RWPE2 (cell line): ENCODE measurements around the gene MMP27.

Experiments used
- ATAC-seq: fragments of 200-7000 bp; cut with Tn5 transposase; 3 replicates; pipeline ENCODE4 v1.9.1; 2021; ENCODE audit warnings: low read depth
- DNase-seq: peaks from one replicate; pipeline ENCODE4 v3.0.0-alpha.2; 2020; ENCODE audit warnings: low spot score
- H3K27ac ChIP-seq: fragments of 450-650 bp; 2 replicates; pipeline ENCODE4 v1.5.1; 2017; ENCODE audit warnings: mild to moderate bottlenecking; ENCODE audit not compliant: poor library complexity, severe bottlenecking
- H3K27me3 ChIP-seq: fragments of 250-450 bp; sonication (Bioruptor Pico); 2 replicates; pipeline ENCODE4 v1.5.1; 2021; ENCODE audit warnings: mild to moderate bottlenecking, moderate library complexity; ENCODE audit not compliant: insufficient read depth, poor library complexity, severe bottlenecking
- H3K36me3 ChIP-seq: fragments of 250-450 bp; sonication (Bioruptor Pico); 2 replicates; pipeline ENCODE4 v1.5.1; 2020; ENCODE audit warnings: low read depth, mild to moderate bottlenecking, moderate library complexity
- H3K4me1 ChIP-seq: fragments of 250-450 bp; sonication (Bioruptor Pico); 2 replicates; pipeline ENCODE4 v1.5.1; 2021; ENCODE audit warnings: mild to moderate bottlenecking, moderate library complexity; ENCODE audit not compliant: insufficient read depth, poor library complexity, severe bottlenecking
- H3K4me3 ChIP-seq: fragments of 250-450 bp; sonication (Bioruptor Pico); 2 replicates; pipeline ENCODE4 v1.5.1; 2021; ENCODE audit warnings: mild to moderate bottlenecking, moderate library complexity; ENCODE audit not compliant: severe bottlenecking
- H3K9me3 ChIP-seq: fragments of 250-450 bp; sonication (Bioruptor Pico); 2 replicates; pipeline ENCODE4 v1.5.1; 2021; ENCODE audit warnings: mild to moderate bottlenecking, moderate library complexity; ENCODE audit not compliant: severe bottlenecking
- TF ChIP-seq, protein P1 (sequence below): fragments of 450-650 bp; IDR thresholded peaks from one replicate; pipeline ENCODE4 v1.5.1; 2017; ENCODE audit warnings: mild to moderate bottlenecking, moderate library complexity; ENCODE audit not compliant: poor library complexity, severe bottlenecking

The MMP27 gene

DNA sequence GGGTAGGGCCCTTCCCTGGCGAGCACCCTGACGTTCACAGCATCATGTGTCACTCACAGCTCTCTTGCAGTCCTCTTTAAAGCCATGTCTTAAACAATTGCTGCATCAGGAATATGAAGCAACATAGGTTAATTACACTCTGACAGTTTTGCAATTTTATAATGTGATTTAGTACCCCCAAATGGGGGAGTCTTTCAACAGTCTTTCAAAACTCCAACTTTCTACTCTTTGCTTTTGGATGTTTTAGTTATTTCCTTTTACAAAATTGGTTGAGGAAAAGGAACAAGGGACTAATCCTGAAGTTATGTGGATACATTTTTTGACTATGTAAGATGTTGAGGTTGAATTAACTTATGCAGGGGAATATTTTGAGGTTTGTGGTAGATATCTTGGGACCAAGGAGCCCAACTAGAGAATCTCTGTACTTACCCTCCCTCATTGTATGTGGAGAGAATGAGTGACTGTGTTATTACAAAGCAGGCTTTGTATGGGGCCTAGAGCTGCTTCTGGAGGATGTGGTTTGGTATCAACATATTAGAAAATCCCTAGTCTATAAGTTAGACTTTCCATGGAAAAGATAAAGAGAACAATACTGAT lies 19.4 kb upstream of the MMP27 start, which contains the start of gene MMP8:
Gene MMP8 (minus strand): TSS at position 51 of the 597 bp plus-strand sequence. CDS start 99 bp downstream, outside the sequence.
- no peaks in the 10 kb centered on the region for H3K36me3 ChIP-seq
- H3K9me3 ChIP-seq = no peaks in the 10 kb centered on the region
- no peak within 1 kb of the TSS for H3K4me3 ChIP-seq
- TF ChIP-seq, protein P1, sequence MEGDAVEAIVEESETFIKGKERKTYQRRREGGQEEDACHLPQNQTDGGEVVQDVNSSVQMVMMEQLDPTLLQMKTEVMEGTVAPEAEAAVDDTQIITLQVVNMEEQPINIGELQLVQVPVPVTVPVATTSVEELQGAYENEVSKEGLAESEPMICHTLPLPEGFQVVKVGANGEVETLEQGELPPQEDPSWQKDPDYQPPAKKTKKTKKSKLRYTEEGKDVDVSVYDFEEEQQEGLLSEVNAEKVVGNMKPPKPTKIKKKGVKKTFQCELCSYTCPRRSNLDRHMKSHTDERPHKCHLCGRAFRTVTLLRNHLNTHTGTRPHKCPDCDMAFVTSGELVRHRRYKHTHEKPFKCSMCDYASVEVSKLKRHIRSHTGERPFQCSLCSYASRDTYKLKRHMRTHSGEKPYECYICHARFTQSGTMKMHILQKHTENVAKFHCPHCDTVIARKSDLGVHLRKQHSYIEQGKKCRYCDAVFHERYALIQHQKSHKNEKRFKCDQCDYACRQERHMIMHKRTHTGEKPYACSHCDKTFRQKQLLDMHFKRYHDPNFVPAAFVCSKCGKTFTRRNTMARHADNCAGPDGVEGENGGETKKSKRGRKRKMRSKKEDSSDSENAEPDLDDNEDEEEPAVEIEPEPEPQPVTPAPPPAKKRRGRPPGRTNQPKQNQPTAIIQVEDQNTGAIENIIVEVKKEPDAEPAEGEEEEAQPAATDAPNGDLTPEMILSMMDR = no peak
- no peak for ATAC-seq
- DNase-seq = no peak
- H3K27ac ChIP-seq = no peak within 1 kb of the TSS
- H3K4me1 ChIP-seq = peaks cover 8% of the 10 kb centered on the region
- no peaks in the 10 kb centered on the region for H3K27me3 ChIP-seq

DNA sequence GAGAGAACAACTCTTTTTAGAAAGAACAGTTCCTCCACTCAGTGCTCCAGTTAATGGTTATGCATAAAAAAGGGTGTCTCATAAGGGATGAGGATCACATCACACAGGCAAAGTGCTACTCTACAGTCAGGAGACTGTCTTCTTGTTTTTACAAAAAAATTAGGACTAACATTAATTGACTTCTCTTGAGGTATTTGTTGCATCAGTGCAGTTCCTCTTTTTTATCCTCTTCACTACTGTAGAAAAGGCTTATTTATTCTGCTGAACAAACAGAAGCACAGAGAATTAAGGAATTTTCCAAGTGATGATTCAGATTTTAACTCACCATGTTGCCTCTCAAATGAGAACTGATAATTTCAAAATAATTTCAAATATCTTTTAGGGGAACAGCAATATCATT lies 17.3 kb upstream of the MMP27 start:
- DNase-seq (no peak), ATAC-seq (no peak)
- TF ChIP-seq, protein P1 = no peak

DNA sequence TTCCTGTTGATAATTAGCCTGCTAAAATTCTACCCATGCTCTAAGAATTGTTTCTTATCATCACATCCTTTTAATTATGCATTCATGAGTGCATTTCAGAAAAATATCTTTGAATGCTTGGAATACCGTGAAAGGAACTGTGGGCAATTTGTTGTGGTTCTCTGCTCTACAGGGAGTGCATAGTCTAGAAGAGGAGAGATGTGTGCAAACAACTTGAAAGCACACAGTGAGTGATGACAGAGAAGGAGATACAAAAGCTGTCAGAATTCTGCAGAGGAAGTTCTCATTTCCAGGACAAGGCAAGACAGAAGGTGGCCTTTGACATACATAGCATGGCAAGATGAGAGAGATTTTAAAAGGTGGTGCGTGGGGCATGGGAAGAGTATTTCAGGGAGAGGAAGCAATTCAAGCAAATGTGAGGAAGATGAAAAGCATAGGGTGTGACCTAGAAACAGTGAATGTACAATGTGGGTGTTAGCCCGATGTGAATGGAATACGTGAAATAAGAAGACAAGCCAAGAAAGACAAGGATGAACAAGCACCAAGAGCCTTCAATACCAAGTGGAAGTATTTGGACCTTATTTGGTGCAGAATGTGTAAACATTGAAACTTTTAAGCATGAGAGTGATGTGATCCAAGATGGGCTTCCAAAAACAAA lies 14.2 kb upstream of the MMP27 start:
- H3K4me3 ChIP-seq = no peak overlapping the region
- H3K9me3 ChIP-seq = no peaks in the 10 kb centered on the region
- H3K27me3 ChIP-seq = no peaks in the 10 kb centered on the region
- H3K36me3 ChIP-seq = no peaks in the 10 kb centered on the region
- H3K4me1 ChIP-seq = no peaks in the 10 kb centered on the region
- ATAC-seq (no peak), DNase-seq (no peak)
- H3K27ac ChIP-seq = no peak overlapping the region
- TF ChIP-seq, protein P1 = no peak

More for the DNA sequence above, 17.3 kb upstream of the MMP27 start:
- Histone ChIP-seq H3K4me1 (peaks cover 4% of the 10 kb centered on the region), H3K27me3 (no peaks in the 10 kb centered on the region), H3K4me3 (no peak overlapping the region), H3K36me3 (no peaks in the 10 kb centered on the region), H3K9me3 (no peaks in the 10 kb centered on the region), H3K27ac (no peak overlapping the region)

DNA sequence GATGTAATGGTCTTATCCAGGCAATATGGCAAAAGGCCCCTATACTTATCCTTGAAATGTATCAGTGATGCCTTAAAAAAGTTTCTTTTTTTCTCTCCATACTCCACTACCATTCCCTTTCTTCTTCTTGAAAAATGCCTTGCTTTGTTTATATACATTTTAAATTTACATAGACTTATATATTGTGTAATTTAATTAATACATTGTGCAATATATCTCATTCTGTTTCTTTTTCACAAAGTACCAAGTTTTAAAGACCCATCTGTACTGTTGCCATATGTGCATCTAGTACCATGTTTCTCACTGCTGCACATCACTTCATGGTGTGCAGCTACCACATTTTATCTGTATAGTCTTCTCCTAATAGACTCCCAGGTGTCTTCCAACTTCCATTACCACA lies 11.7 kb upstream of the MMP27 start:
- Histone ChIP-seq H3K27me3 (no peaks in the 10 kb centered on the region), H3K36me3 (no peaks in the 10 kb centered on the region), H3K4me3 (no peak overlapping the region), H3K9me3 (no peaks in the 10 kb centered on the region), H3K27ac (no peak overlapping the region), H3K4me1 (no peaks in the 10 kb centered on the region)
- ATAC-seq (no peak), DNase-seq (no peak)
- TF ChIP-seq, protein P1 = no peak

DNA sequence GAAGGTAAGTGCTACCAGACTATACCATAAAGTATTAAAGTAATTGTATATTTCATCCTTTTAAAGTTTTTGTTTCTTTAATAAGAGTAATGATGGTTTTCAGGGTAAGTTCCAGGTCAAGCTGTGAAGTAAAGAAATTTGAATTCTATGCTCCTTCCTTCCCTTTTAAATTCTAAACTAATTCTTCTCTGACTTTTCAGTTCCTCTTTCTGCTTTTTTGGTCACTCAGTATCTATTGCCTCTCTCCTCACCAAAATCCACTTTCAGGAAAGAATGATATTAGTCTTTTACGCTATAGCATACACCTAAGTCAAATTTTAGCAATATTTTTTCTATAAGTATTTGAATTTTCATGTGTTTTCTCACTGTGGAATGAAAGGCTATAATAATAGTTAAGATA lies 11.0 kb upstream of the MMP27 start:
- no peaks in the 10 kb centered on the region for H3K4me1 ChIP-seq
- DNase-seq (no peak), ATAC-seq (no peak)
- no peaks in the 10 kb centered on the region for H3K9me3 ChIP-seq
- no peaks in the 10 kb centered on the region for H3K36me3 ChIP-seq
- H3K4me3 ChIP-seq = no peak overlapping the region
- H3K27ac ChIP-seq = no peak overlapping the region
- TF ChIP-seq, protein P1 = no peak
- no peaks in the 10 kb centered on the region for H3K27me3 ChIP-seq
